SU-DHL-6 (cell line): ENCODE data around the gene SPECC1.

Experiments
- H2AFZ ChIP-seq: fragments of 200-600 bp; sonication (generic); 2 replicates; pipeline ENCODE4 v1.6.1; 2014; ENCODE audit warnings: low read depth, mild to moderate bottlenecking, moderate library complexity, mixed read lengths, antibody characterized with exemption, low read length; ENCODE audit not compliant: severe bottlenecking
- H3F3A ChIP-seq: fragments of 200-600 bp; shearing (Covaris generic); 2 replicates; pipeline ENCODE4 v1.6.0; 2016; ENCODE audit warnings: antibody characterized with exemption, mild to moderate bottlenecking; ENCODE audit not compliant: insufficient read depth
- H3K27ac ChIP-seq: fragments of 200-600 bp; sonication (generic); 2 replicates; pipeline ENCODE4 v1.5.1; 2016; ENCODE audit warnings: low read depth, mild to moderate bottlenecking, low read length, moderate library complexity, mixed read lengths
- H3K27me3 ChIP-seq: fragments of 200-600 bp; sonication (generic), shearing (Covaris generic); 2 replicates; pipeline ENCODE4 v1.6.0; 2014; ENCODE audit warnings: mild to moderate bottlenecking, low read length
- H3K36me3 ChIP-seq: fragments of 200-600 bp; sonication (generic); 2 replicates; pipeline ENCODE4 v1.6.1; 2014; ENCODE audit warnings: mild to moderate bottlenecking, low read length, mixed read lengths
- H3K4me2 ChIP-seq: fragments of 300-600, 200-600 bp; shearing (Covaris generic), sonication (generic); 2 replicates; pipeline ENCODE4 v1.6.0; 2014; ENCODE audit warnings: low read length, low read depth, mild to moderate bottlenecking; ENCODE audit not compliant: poor library complexity, severe bottlenecking
- H3K4me3 ChIP-seq: fragments of 200-600 bp; sonication (generic); 2 replicates; pipeline ENCODE4 v1.5.1; 2014; ENCODE audit warnings: antibody characterized with exemption, low read length, mild to moderate bottlenecking, mixed read lengths; ENCODE audit not compliant: insufficient read depth, poor library complexity, severe bottlenecking
- H3K79me2 ChIP-seq: fragments of 200-600 bp; sonication (generic); 2 replicates; pipeline ENCODE4 v1.6.1; 2014; ENCODE audit warnings: mild to moderate bottlenecking, low read length, moderate library complexity; ENCODE audit not compliant: insufficient read depth
- H3K9ac ChIP-seq: fragments of 200-600 bp; sonication (generic); 2 replicates; pipeline ENCODE4 v1.7.0; 2014; ENCODE audit warnings: mild to moderate bottlenecking, low read length
- H3K9me2 ChIP-seq: fragments of 200-600 bp; sonication (generic); replicated peaks from 2 replicates; pipeline ENCODE4 v1.6.1; 2014; ENCODE audit warnings: low read length; ENCODE audit not compliant: insufficient read depth
- H3K9me3 ChIP-seq: fragments of 200-600 bp; sonication (generic); 2 replicates; pipeline ENCODE4 v1.6.1; 2014; ENCODE audit warnings: low read length, mixed read lengths; ENCODE audit not compliant: insufficient read depth
- H4K20me1 ChIP-seq: fragments of 200-600 bp; sonication (generic); 2 replicates; pipeline ENCODE4 v1.6.1; 2014; ENCODE audit warnings: low read depth, mild to moderate bottlenecking, antibody characterized with exemption, low read length, moderate library complexity, mixed read lengths
- EZH2phosphoT487 ChIP-seq: fragments of 200-600 bp; sonication (generic), shearing (Covaris generic); conservative IDR thresholded peaks from 2 replicates; pipeline ENCODE4 v1.6.1; 2018; ENCODE audit warnings: mild to moderate bottlenecking, antibody characterized with exemption, low read length, moderate library complexity, mixed read lengths
- TF ChIP-seq, protein P1 (sequence below): fragments of 200-600 bp; sonication (generic); IDR thresholded peaks from one replicate; pipeline ENCODE4 v1.5.1; 2017; ENCODE audit warnings: antibody characterized with exemption, mild to moderate bottlenecking, low read length, moderate library complexity; ENCODE audit not compliant: insufficient read depth, poor library complexity, severe bottlenecking

SPECC1 gene

DNA sequence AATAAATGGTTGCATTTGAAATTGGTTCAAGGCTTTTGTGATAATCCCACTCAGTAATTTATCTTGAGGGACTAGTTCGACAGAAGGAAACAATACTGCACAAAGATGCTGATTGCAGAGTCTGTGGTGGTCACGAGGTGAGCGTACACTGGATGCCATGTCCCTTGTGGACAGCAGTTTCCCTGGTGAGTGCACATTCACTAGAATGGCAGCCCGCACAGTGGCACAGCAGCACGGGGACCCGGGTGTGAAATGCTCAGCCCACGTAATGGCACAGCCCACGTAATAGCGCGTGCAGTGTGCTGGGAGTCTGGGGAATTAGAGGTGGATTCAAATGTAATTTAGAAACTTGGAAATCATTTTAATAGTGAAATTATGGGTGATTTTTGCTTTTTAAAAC, 304.1 kb downstream of the SPECC1 start:
- no peak overlapping the region for H3K4me2 ChIP-seq
- H2AFZ ChIP-seq: no peak overlapping the region
- no peaks in the 10 kb centered on the region for H3K9me3 ChIP-seq
- H3K27me3 ChIP-seq: no peaks in the 10 kb centered on the region
- H4K20me1 ChIP-seq: no peaks in the 10 kb centered on the region
- no peak for TF ChIP-seq EZH2phosphoT487
- TF ChIP-seq, protein P1, sequence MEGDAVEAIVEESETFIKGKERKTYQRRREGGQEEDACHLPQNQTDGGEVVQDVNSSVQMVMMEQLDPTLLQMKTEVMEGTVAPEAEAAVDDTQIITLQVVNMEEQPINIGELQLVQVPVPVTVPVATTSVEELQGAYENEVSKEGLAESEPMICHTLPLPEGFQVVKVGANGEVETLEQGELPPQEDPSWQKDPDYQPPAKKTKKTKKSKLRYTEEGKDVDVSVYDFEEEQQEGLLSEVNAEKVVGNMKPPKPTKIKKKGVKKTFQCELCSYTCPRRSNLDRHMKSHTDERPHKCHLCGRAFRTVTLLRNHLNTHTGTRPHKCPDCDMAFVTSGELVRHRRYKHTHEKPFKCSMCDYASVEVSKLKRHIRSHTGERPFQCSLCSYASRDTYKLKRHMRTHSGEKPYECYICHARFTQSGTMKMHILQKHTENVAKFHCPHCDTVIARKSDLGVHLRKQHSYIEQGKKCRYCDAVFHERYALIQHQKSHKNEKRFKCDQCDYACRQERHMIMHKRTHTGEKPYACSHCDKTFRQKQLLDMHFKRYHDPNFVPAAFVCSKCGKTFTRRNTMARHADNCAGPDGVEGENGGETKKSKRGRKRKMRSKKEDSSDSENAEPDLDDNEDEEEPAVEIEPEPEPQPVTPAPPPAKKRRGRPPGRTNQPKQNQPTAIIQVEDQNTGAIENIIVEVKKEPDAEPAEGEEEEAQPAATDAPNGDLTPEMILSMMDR: no peak
- no peaks in the 10 kb centered on the region for H3F3A ChIP-seq
- no peak overlapping the region for H3K9ac ChIP-seq
- no peaks in the 10 kb centered on the region for H3K79me2 ChIP-seq
- H3K9me2 ChIP-seq: no peaks in the 10 kb centered on the region
- H3K36me3 ChIP-seq: no peaks in the 10 kb centered on the region
- no peak overlapping the region for H3K4me3 ChIP-seq
- H3K27ac ChIP-seq: no peak overlapping the region

DNA sequence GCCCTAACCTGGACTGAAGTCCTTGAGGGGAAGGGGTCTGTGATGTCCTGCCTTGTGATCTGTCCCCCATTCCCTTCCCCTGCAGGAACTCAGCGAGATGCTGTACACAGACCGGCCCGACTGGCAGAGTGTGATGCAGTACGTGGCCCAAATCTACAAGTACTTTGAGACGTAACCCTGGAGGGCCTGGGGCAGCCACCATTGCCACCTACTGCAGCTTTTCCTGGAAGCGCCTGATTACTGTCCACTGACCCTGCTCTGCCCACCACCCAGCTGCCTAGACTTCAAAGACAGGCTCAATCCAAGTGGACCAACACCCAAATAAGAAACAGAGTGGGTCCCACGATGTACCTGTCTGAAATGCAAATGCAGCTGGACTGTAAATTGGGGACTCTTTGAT, 304.7 kb downstream of the SPECC1 start:
- Histone ChIP-seq H3K4me3 (no peak overlapping the region), H3K79me2 (no peaks in the 10 kb centered on the region), H3K27ac (no peak overlapping the region), H3K9me3 (no peaks in the 10 kb centered on the region), H2AFZ (no peak overlapping the region), H3F3A (no peaks in the 10 kb centered on the region), H4K20me1 (no peaks in the 10 kb centered on the region), H3K36me3 (no peaks in the 10 kb centered on the region), H3K9ac (no peak overlapping the region), H3K9me2 (no peaks in the 10 kb centered on the region), H3K4me2 (no peak overlapping the region), H3K27me3 (no peaks in the 10 kb centered on the region)
- TF ChIP-seq, protein P1: no peak
- TF ChIP-seq EZH2phosphoT487: no peak

DNA sequence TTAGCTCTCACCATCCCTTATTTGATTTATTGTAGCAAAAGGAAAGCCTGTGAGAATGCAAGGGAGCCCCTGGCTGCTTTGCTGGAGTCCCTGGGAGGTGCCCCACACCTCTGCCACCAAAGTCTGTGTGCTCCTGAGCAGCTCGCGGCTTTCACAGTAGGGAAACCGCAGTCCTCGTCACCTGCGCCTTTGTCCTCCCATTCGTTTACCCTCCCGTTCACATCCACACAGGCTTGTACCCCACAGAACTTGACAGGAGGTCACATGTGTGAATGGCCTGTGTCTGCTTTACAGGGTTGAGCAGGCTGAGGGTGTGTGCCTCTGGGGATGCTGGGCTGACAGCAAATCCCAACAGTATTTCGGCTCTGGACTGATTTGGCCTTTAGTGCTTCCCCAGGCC, 305.7 kb downstream of the SPECC1 start:
- H3K9ac ChIP-seq: no peak overlapping the region
- no peaks in the 10 kb centered on the region for H3K27me3 ChIP-seq
- H3K4me2 ChIP-seq: no peak overlapping the region
- no peaks in the 10 kb centered on the region for H4K20me1 ChIP-seq
- TF ChIP-seq, protein P1: no peak
- no peak for TF ChIP-seq EZH2phosphoT487
- no peak overlapping the region for H3K27ac ChIP-seq
- no peaks in the 10 kb centered on the region for H3K9me3 ChIP-seq
- H3K4me3 ChIP-seq: no peak overlapping the region
- no peaks in the 10 kb centered on the region for H3F3A ChIP-seq
- H3K9me2 ChIP-seq: no peaks in the 10 kb centered on the region
- H2AFZ ChIP-seq: no peak overlapping the region
- H3K79me2 ChIP-seq: no peaks in the 10 kb centered on the region
- no peaks in the 10 kb centered on the region for H3K36me3 ChIP-seq
